Activated CD4-positive, alpha-beta T cell treated with anti-CD3 and anti-CD28 coated beads, Interleukin-10, Interleukin-2, amounts not matched to agents 100 ng/mL and 50 ng/mL, durations not matched to agents 16 hours and 8 hours (primary cell): ENCODE results near the gene AKIP1.
A peak's percentile ranks its signal among the peaks of the same experiment; 100 is the strongest.
"Not testable (repeated sequence)": the region's sequence is repeated elsewhere in the genome, so short reads cannot be mapped to it uniquely, and the experiment has no call there.

Experiments used
- DNase-seq: peaks from one replicate; pipeline ENCODE4 v3.0.0-alpha.2; 2020

Gene AKIP1

GRCh38 chr11:8917157-8917825 is 6.3 kb downstream of the AKIP1 start:
- no peak for DNase-seq

GRCh38 chr11:8922691-8923090 is 11.7 kb downstream of the AKIP1 start:
- DNase-seq, result no peak

DNA sequence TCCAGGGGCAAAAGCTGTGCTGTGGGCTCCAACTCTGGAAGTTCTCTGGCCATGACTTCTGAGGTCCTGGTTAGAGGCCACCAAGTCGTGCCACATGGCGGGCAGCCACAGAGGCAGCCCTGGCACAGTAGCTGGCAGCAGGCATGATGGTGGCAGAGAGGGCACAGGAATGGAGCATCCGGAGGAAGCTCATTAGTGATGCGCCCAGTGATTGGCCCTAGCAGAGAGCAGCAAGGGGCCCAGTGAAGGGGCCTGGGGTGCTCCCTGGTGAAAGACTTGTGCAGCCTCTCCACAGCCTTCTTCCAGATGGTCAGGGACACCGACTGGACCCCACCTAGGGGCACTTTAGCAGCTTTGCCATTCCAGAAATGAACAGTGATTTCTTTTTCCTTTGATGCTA is 14.7 kb downstream of the AKIP1 start:
- DNase-seq, result no peak

DNA sequence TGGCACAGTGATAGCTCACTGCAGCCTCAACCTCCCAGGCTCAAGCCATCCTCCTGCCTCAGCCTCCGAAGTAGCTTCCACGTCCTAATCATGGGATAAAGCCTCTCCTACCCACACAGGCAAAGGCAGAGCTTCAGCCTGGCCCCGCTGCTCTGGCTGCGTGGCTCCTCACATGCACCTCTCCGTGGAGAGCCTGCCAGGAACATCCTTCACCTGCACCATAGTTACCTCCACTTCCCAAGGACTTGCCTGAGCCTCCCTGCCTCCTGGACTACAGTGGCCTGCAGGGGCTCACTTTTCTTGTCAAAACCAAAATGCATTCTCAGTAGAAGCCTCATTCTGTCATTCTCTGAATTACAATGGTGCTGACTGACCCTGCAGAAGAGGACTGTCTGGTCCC is 15.2 kb downstream of the AKIP1 start:
- DNase-seq, result no peak

GRCh38 chr11:8927233-8927632 is 16.2 kb downstream of the AKIP1 start:
- no peak for DNase-seq

- no peak for DNase-seq
Measured at GRCh38 chr11:8928205-8928604, 17.2 kb downstream of the AKIP1 start.

GRCh38 chr11:8928981-8929615 is 18.1 kb downstream of the AKIP1 start:
- no peak for DNase-seq

GRCh38 chr11:8930456-8931175 is 19.6 kb downstream of the AKIP1 start:
- no peak for DNase-seq

DNA sequence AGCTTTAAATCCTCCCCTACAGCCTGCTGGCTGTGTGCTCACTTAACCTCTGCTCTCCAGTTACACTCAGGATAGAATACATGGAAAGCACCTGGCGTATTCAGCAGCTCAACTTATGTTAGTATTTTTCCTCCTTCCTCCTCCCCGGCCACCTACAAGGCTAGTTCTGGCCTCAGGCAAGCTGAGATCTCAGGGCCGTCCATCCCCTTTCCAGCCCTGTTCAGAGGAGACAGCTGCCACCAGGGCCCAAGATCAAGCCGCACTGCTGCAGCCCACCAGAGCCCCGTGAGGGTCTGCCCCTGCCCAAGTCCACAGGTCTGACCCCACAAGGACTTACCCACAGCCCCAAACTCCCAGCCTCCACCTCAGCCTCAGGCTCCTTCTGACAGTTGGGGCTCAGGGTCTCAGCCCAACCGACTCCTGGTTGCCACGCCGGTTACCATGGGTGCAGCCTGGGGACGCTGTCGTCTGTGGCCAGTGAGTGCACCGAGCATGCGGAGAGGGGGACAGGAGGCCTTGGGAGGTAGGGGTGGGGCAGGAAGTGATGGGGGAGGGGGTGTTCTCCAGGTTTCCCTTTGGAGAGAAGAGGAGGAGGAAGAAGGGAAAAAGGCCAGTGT is 21.7 kb downstream of the AKIP1 start, which contains the start of gene C11orf16:
C11orf16 (minus strand) TSS at position 384 of the 617 bp plus-strand sequence. CDS start 639 bp downstream, outside the sequence.
- DNase-seq, result no peak

DNA sequence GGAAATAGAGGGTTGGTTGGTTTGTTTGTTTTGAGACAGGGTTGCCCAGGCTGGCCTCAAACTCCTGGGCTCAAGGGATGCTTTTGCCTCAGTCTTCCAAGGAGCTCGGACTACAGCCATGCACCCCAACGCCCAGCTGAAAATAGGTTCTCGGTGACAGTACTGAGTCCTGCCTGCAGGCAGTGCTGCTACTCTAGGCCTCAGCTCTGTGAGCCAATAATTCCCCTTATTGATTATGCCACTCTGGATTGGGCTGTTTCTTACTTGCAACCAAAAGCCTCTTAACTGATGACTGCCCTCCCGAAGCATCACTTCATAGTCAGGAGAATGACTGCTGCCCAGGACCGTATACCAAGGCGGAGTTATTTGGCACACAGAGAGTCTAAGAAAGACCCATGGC is 22.9 kb downstream of the AKIP1 start:
- no peak for DNase-seq

- no peak for DNase-seq
Measured at GRCh38 chr11:8934742-8935488, 23.9 kb downstream of the AKIP1 start.

- not testable (repeated sequence) for DNase-seq
Measured at GRCh38 chr11:8935789-8936188, 24.8 kb downstream of the AKIP1 start.

- DNase-seq, result peak; percentile 10
Measured at GRCh38 chr11:8937159-8937558, 26.2 kb downstream of the AKIP1 start.

- DNase-seq, result no peak
Measured at GRCh38 chr11:8937659-8938058, 26.7 kb downstream of the AKIP1 start.

DNA sequence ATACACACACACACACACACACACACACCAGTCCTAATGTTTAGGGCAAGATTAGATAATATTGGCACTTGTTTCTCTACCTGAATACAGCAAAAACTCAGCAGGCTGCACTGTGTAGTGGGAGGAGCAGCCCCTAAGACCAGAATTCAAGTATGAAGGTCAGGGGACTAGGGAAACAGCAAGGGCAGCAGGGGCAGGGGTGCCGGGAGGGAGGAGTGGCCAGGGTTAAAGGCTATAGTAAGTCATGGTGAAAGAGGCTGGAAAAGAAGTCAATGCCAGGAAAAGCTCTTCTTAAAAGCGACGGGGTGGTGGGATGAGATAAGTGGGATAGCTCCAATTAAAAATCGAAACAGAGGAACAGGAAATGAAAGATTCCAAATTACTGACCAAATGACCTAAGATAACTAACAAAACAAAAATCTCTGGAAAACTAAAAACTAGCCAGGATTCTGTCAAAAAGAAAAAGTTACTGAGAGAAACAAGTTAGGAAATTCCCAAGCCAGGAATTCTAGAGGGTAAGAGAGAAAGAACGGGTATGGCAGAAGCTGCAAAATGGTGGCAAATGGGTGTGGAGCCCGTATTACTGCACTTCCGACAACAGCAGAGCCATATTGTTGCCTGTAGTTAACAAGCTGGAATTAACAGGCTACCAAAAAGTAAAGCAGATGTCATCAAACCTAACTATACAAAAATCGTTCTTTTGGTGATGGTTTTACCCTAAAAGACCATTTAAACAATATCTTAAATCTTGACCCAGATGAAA is 30.5 kb downstream of the AKIP1 start:
- no peak for DNase-seq

DNA sequence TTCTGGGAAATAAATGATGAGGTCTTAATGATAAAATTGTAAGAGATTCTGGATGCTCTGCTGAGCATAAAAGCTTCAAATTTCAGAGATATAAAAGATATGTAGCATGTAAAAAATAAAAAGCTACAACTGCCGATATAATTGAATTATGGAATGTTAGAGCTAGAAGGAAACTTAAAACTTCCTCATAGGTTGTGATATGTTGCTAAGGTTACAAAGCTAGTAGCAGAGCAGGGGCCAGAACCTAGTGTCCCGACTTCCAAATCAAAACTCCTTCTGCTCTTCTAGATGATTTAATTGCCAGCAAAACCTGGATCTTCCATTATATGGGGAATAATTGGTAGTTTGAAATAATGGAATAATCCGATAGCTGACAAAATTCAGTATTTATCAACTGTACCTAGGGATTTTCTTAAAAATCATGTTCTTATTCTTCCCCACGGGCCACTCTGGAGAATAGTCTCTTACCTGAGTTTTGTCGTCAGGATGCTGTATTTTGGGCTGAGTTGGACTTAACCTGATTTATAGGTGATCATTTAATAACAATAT is 31.6 kb downstream of the AKIP1 start, which contains the start of gene ASCL3:
ASCL3 (minus strand) TSS at position 499 of the 549 bp plus-strand sequence. CDS start 4,855 bp downstream, outside the sequence.
- DNase-seq, result no peak

DNA sequence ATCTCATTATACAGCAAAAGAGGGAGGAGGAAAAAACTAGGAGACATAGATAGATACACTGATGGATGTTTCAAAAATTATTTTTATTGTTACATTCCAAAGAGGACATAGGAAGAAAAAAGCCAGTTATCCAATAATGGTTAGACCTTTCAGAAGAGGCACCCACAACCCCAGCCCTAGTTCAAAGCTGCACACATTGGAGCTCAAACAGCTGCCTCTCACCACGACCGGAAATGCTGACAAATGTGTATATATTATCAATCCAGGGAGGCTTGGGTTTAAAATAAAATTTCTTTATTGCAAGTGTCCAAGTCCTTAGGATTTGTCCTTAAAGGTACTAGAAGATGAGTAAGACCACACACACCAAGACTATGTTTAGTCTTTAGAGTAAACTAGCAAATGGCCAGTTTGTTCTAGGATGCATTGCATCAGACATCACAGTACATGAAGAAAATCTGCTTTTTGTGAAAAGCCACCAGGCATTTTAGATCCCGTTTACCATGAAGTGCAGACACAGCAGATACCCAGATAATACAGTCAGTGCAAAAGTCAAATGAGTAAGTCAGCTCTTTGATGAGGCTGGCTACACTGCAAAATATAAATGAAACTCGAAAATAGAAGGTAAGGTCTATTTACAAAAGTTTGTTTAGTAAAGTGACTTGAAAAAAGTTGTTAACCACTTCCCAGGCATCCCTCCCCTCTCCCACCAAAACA is 36.4 kb downstream of the AKIP1 start:
- no peak for DNase-seq

- DNase-seq, result no peak
Measured at GRCh38 chr11:8948886-8949285, 37.9 kb downstream of the AKIP1 start.

DNA sequence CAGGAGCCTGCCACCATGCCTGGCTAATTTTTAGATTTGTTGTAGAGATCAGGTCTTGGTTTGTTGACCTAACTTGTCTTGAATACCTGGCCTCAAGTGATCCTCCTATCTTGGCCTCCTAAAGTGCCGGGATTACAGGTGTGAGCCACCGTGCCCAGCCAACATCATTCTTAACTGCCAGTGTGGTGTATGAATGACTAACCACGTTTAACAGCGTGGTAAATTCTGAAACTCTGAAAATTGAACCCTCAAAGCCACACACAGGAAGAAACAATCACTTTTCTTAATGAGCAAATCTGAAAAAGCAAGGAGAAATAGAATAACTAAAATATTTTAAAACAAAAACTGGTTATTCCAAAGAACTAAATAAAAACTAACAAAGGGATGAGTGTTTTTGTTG is 45.9 kb downstream of the AKIP1 start:
- DNase-seq, result peak; percentile 64

- DNase-seq, result peak; percentile 82
Measured at GRCh38 chr11:8959546-8960166, 48.7 kb downstream of the AKIP1 start.
